Cortex of kidney (tissue), 1 donor: ENCODE data around the gene CDKL2.
"Not testable (repeated sequence)": the region's sequence is repeated elsewhere in the genome, so short reads cannot be mapped to it uniquely, and the experiment has no call there.

Experiments used
- DNase-seq: peaks from one replicate; lab custom pipeline; 2025; lab: John Stamatoyannopoulos, UW

CDKL2 gene

GRCh38 chr4:75630174-75630936, at the start of gene CDKL2:
TSS of gene CDKL2 (minus strand) at chr4:75630528. CDS start at chr4:75625988, 4,540 bp downstream.
- DNase-seq = peak; percentile 8

- DNase-seq = no peak
Measured at GRCh38 chr4:75678965-75679364, 48.6 kb upstream of the CDKL2 start.

- DNase-seq = no peak
Measured at GRCh38 chr4:75678473-75678872, 48.1 kb upstream of the CDKL2 start.

GRCh38 chr4:75675004-75675531, 44.7 kb upstream of the CDKL2 start:
- no peak for DNase-seq

GRCh38 chr4:75673959-75674328, 43.6 kb upstream of the CDKL2 start:
- DNase-seq = no peak

- DNase-seq = peak; percentile 82
Measured at GRCh38 chr4:75673027-75673958, 43.0 kb upstream of the CDKL2 start, which contains the start of gene G3BP2. TSS of gene G3BP2 (minus strand) at chr4:75673411. CDS start at chr4:75662025, 11,386 bp downstream.

GRCh38 chr4:75672461-75673026, 42.2 kb upstream of the CDKL2 start:
- DNase-seq = no peak

GRCh38 chr4:75671802-75672421, 41.6 kb upstream of the CDKL2 start:
- DNase-seq = no peak

GRCh38 chr4:75668596-75668995, 38.3 kb upstream of the CDKL2 start:
- no peak for DNase-seq

GRCh38 chr4:75667636-75668035, 37.3 kb upstream of the CDKL2 start:
- DNase-seq = not testable (repeated sequence)

GRCh38 chr4:75666299-75666698, 36.0 kb upstream of the CDKL2 start:
- no peak for DNase-seq

- not testable (repeated sequence) for DNase-seq
Measured at GRCh38 chr4:75664604-75665003, 34.3 kb upstream of the CDKL2 start.

GRCh38 chr4:75662626-75663025, 32.3 kb upstream of the CDKL2 start:
- no peak for DNase-seq

- no peak for DNase-seq
Measured at GRCh38 chr4:75660491-75660890, 30.2 kb upstream of the CDKL2 start.

GRCh38 chr4:75659512-75660031, 29.2 kb upstream of the CDKL2 start:
- DNase-seq = no peak

- DNase-seq = no peak
Measured at GRCh38 chr4:75658876-75659275, 28.5 kb upstream of the CDKL2 start.

GRCh38 chr4:75655562-75655961, 25.2 kb upstream of the CDKL2 start:
- DNase-seq = no peak

GRCh38 chr4:75654905-75655304, 24.6 kb upstream of the CDKL2 start:
- no peak for DNase-seq

- no peak for DNase-seq
Measured at GRCh38 chr4:75653845-75654503, 23.6 kb upstream of the CDKL2 start.

GRCh38 chr4:75644095-75644494, 13.8 kb upstream of the CDKL2 start:
- no peak for DNase-seq

- DNase-seq = no peak
Measured at GRCh38 chr4:75643651-75644050, 13.3 kb upstream of the CDKL2 start.
